Naive thymus-derived CD8-positive, alpha-beta T cell (primary cell): ENCODE measurements around the gene SOX30. TPM values are rescaled to one million over a fixed set of nuclear protein-coding genes. Genes with fewer than 3 reads are reported as not detected.

Experiments used
- ATAC-seq, 2 donors: fragments of 150-1000 bp; cut with Tn5 transposase in 1 of 2; sonication (Bioruptor Pico), chemical (Tn5 transposase) in 1 of 2; 1 replicate in 1 of 2; 2 replicates in 1 of 2; pipeline ENCODE4 v1.10.0; 2021; ENCODE audit warnings: mild to moderate bottlenecking in 2 of 2, moderate library complexity in 2 of 2
- POLR2A ChIA-PET: fragments of 350-600 bp; sonication (Branson Sonifier 250); formaldehyde crosslinking; loops from one replicate; lab custom pipeline; 2021; ENCODE audit warnings: antibody characterized with exemption; lab: Charles Lee
- DNase-seq, 10 donors: peaks; one replicate each; pipeline versions ENCODE4 v3.0.0 to v3.0.0-alpha.2; 2020 to 2022
- H3K27ac Mint-ChIP-seq, 10 donors: one replicate each; pipeline ENCODE4 v1.8.0; 2020 to 2022; ENCODE audit warnings: mild to moderate bottlenecking in 10 of 10, mixed read lengths in 10 of 10, moderate library complexity in 4 of 10, inconsistent platforms in 1 of 10
- H3K27me3 Mint-ChIP-seq, 5 donors: one replicate each; pipeline ENCODE4 v1.8.0; 2021 to 2022; ENCODE audit warnings: mixed read lengths in 5 of 5
- H3K36me3 Mint-ChIP-seq, 3 donors: one replicate each; pipeline ENCODE4 v1.8.0; 2020 to 2022; ENCODE audit warnings: mixed read lengths in 3 of 3, mild to moderate bottlenecking in 2 of 3, inconsistent platforms in 1 of 3
- H3K4me1 Mint-ChIP-seq, 4 donors: one replicate each; pipeline ENCODE4 v1.8.0; 2021 to 2022; ENCODE audit warnings: mixed read lengths in 4 of 4
- H3K4me3 Mint-ChIP-seq, 10 donors: one replicate each; pipeline ENCODE4 v1.8.0; 2020 to 2022; ENCODE audit warnings: mild to moderate bottlenecking in 10 of 10, mixed read lengths in 10 of 10, moderate library complexity in 6 of 10, inconsistent platforms in 1 of 10
- H3K9me3 Mint-ChIP-seq, 9 donors: one replicate each; pipeline ENCODE4 v1.8.0; 2020 to 2022; ENCODE audit warnings: mixed read lengths in 9 of 9, mild to moderate bottlenecking in 3 of 9, inconsistent platforms in 1 of 9, moderate library complexity in 1 of 9
- polyA plus RNA-seq, 3 donors: library from polyadenylated mRNA; unstranded; fragments of 300-500 nt; fragmentation: Illumina TruSeq; gene quantifications; one replicate each; pipeline ENCODE4 v1.2.3, GENCODE V29; 2021
- total RNA-seq, 8 experiments: library from RNA in 2 of 8; stranded (reverse) in 2 of 8; gene quantifications; one replicate each; pipeline ENCODE4 v1.2.3 and lab custom pipeline; 2021 to 2026

Gene SOX30
- total and polyA plus RNA-seq, 5 experiments from 2014 or later = 0.07 to 0.44 (median 0.14) TPM

GRCh38 chr5:157651623-157652376 lies 438 bp downstream of the SOX30 start:
- H3K36me3 Mint-ChIP-seq = peaks cover 2 to 19% (median 18%) of the 10 kb centered on the region in 3 donors
- ATAC-seq = peak; percentile 98 to 99
- peak overlapping the region; percentile 74 to 85 (median 81) for H3K4me3 Mint-ChIP-seq
- peak overlapping the region; percentile 8 to 92 (median 82) for H3K27ac Mint-ChIP-seq
- peak; percentile 56 to 88 (median 73) for DNase-seq
- peaks cover 4 to 14% (median 13%) of the 10 kb centered on the region in 4 donors for H3K4me1 Mint-ChIP-seq
- peaks cover 6 to 35% (median 20%) of the 10 kb centered on the region in 9 donors for H3K9me3 Mint-ChIP-seq
- peaks cover 0 to 3% (median 2%) of the 10 kb centered on the region in 5 donors for H3K27me3 Mint-ChIP-seq
- POLR2A ChIA-PET = interaction anchor here (0.6 to 1.7 kb wide), 3 partner anchors 30 to 206 kb away, joined by 5 to 8 read pairs (median 5); partner anchors contain the start of gene LSM11

- H3K4me3 Mint-ChIP-seq = peak overlapping the region in 8 of 10 donors; percentile 15 to 84 (median 75)
These were observed 1.1 kb downstream of the SOX30 start for GRCh38 chr5:157650991-157651611.

GRCh38 chr5:157649101-157649500 lies 3.1 kb downstream of the SOX30 start:
- DNase-seq = no peak
- POLR2A ChIA-PET = no interaction called here
- H3K9me3 Mint-ChIP-seq = peaks cover 0 to 15% (median 10%) of the 10 kb centered on the region in 9 donors
- peaks cover 0 to 12% (median 7%) of the 10 kb centered on the region in 3 donors for H3K36me3 Mint-ChIP-seq
- H3K4me1 Mint-ChIP-seq = peaks cover 4 to 14% (median 13%) of the 10 kb centered on the region in 4 donors
- H3K27ac Mint-ChIP-seq = no peak overlapping the region
- peaks cover 0 to 3% (median 2%) of the 10 kb centered on the region in 5 donors for H3K27me3 Mint-ChIP-seq
- no peak for ATAC-seq
- no peak overlapping the region for H3K4me3 Mint-ChIP-seq

More at GRCh38 chr5:157650991-157651611, 1.1 kb downstream of the SOX30 start:
- Mint-ChIP-seq H3K27ac (peak overlapping the region in 2 of 10 donors; percentile 81 to 83), H3K4me1 (peaks cover 4 to 14% (median 13%) of the 10 kb centered on the region in 4 donors), H3K36me3 (peaks cover 0 to 15% (median 15%) of the 10 kb centered on the region in 3 donors), H3K27me3 (peaks cover 0 to 3% (median 2%) of the 10 kb centered on the region in 5 donors), H3K9me3 (peaks cover 3 to 28% (median 15%) of the 10 kb centered on the region in 9 donors)
- no peak for ATAC-seq
- POLR2A ChIA-PET = interaction anchor here (0.6 to 1.7 kb wide), 2 partner anchors 31 to 92 kb away, joined by 5 to 8 read pairs; partner anchors contain the start of gene LSM11
- DNase-seq = no peak

- Mint-ChIP-seq H3K4me1 (peaks cover 4 to 14% (median 13%) of the 10 kb centered on the region in 4 donors), H3K9me3 (peaks cover 0 to 15% (median 6%) of the 10 kb centered on the region in 9 donors), H3K4me3 (no peak overlapping the region), H3K27ac (no peak overlapping the region), H3K36me3 (peaks cover 0 to 9% (median 5%) of the 10 kb centered on the region in 3 donors), H3K27me3 (peaks cover 0 to 2% (median under 1%) of the 10 kb centered on the region in 5 donors)
- ATAC-seq (no peak), DNase-seq (no peak)
- POLR2A ChIA-PET = no interaction called here
These were observed 3.8 kb downstream of the SOX30 start for GRCh38 chr5:157648275-157648990.

- H3K9me3 Mint-ChIP-seq = no peaks in the 10 kb centered on the region
- no peak overlapping the region for H3K4me3 Mint-ChIP-seq
- H3K36me3 Mint-ChIP-seq = no peaks in the 10 kb centered on the region
- POLR2A ChIA-PET = no interaction called here
- peaks cover 0 to 9% (median 1%) of the 10 kb centered on the region in 5 donors for H3K27me3 Mint-ChIP-seq
- DNase-seq (no peak), ATAC-seq (no peak)
- H3K27ac Mint-ChIP-seq = no peak overlapping the region
- no peaks in the 10 kb centered on the region for H3K4me1 Mint-ChIP-seq
These were observed 11.7 kb downstream of the SOX30 start for GRCh38 chr5:157640406-157641066.

- peaks cover 0 to 3% (median 0%) of the 10 kb centered on the region in 5 donors for H3K27me3 Mint-ChIP-seq
- no peak for DNase-seq
- peaks cover 0 to 8% (median 0%) of the 10 kb centered on the region in 9 donors for H3K9me3 Mint-ChIP-seq
- ATAC-seq = no peak
- H3K36me3 Mint-ChIP-seq = peaks cover 0 to 7% (median 0%) of the 10 kb centered on the region in 3 donors
- H3K4me3 Mint-ChIP-seq = no peak overlapping the region
- POLR2A ChIA-PET = no interaction called here
- peaks cover 0 to 3% (median 0%) of the 10 kb centered on the region in 4 donors for H3K4me1 Mint-ChIP-seq
- no peak overlapping the region for H3K27ac Mint-ChIP-seq
These were observed 21.9 kb downstream of the SOX30 start for GRCh38 chr5:157630341-157630740.

- H3K36me3 Mint-ChIP-seq = peaks cover 0 to 7% (median 0%) of the 10 kb centered on the region in 3 donors
- ATAC-seq = no peak
- no peak overlapping the region for H3K4me3 Mint-ChIP-seq
- POLR2A ChIA-PET = no interaction called here
- no peak for DNase-seq
- H3K27me3 Mint-ChIP-seq = peaks cover 0 to 7% (median 0%) of the 10 kb centered on the region in 5 donors
- H3K4me1 Mint-ChIP-seq = peaks cover 0 to 3% (median 0%) of the 10 kb centered on the region in 4 donors
- H3K27ac Mint-ChIP-seq = no peak overlapping the region
- H3K9me3 Mint-ChIP-seq = peaks cover 0 to 19% (median 7%) of the 10 kb centered on the region in 9 donors
These were observed 25.4 kb downstream of the SOX30 start for GRCh38 chr5:157626831-157627230.

- DNase-seq (no peak), ATAC-seq (no peak)
- Mint-ChIP-seq H3K27me3 (peaks cover 0 to 14% (median under 1%) of the 10 kb centered on the region in 5 donors), H3K27ac (no peak overlapping the region), H3K4me3 (no peak overlapping the region), H3K36me3 (no peaks in the 10 kb centered on the region), H3K9me3 (peaks cover 0 to 21% (median 5%) of the 10 kb centered on the region in 9 donors), H3K4me1 (no peaks in the 10 kb centered on the region)
- POLR2A ChIA-PET = no interaction called here
These were observed 28.1 kb downstream of the SOX30 start for GRCh38 chr5:157624144-157624543.

- Mint-ChIP-seq H3K27ac (no peak overlapping the region), H3K27me3 (peaks cover 0 to 18% (median 3%) of the 10 kb centered on the region in 5 donors), H3K36me3 (no peaks in the 10 kb centered on the region), H3K4me1 (no peaks in the 10 kb centered on the region), H3K4me3 (no peak overlapping the region), H3K9me3 (peaks cover 0 to 21% (median 6%) of the 10 kb centered on the region in 9 donors)
- DNase-seq = no peak
- ATAC-seq = no peak
- POLR2A ChIA-PET = no interaction called here
These were observed 31.5 kb downstream of the SOX30 start for GRCh38 chr5:157620776-157621175.

GRCh38 chr5:157618191-157618765 lies 34.0 kb downstream of the SOX30 start:
- DNase-seq = no peak
- POLR2A ChIA-PET = no interaction called here
- peak overlapping the region in 1 of 10 donors; percentile 79 for H3K27ac Mint-ChIP-seq
- peaks cover 0 to 21% (median 6%) of the 10 kb centered on the region in 9 donors for H3K9me3 Mint-ChIP-seq
- peaks cover 0 to 8% (median 0%) of the 10 kb centered on the region in 4 donors for H3K4me1 Mint-ChIP-seq
- ATAC-seq = no peak
- no peaks in the 10 kb centered on the region for H3K36me3 Mint-ChIP-seq
- peaks cover 1 to 22% (median 5%) of the 10 kb centered on the region in 5 donors for H3K27me3 Mint-ChIP-seq
- H3K4me3 Mint-ChIP-seq = no peak overlapping the region

GRCh38 chr5:157616785-157617184 lies 35.5 kb downstream of the SOX30 start:
- peaks cover 1 to 18% (median 5%) of the 10 kb centered on the region in 5 donors for H3K27me3 Mint-ChIP-seq
- ATAC-seq (no peak), DNase-seq (no peak)
- H3K27ac Mint-ChIP-seq = no peak overlapping the region
- POLR2A ChIA-PET = no interaction called here
- peaks cover 0 to 7% (median 0%) of the 10 kb centered on the region in 9 donors for H3K9me3 Mint-ChIP-seq
- no peaks in the 10 kb centered on the region for H3K36me3 Mint-ChIP-seq
- H3K4me1 Mint-ChIP-seq = peaks cover 0 to 13% (median 0%) of the 10 kb centered on the region in 4 donors
- H3K4me3 Mint-ChIP-seq = no peak overlapping the region
